ENCODE measurements around the gene CGB8.
A peak's percentile ranks its signal among the peaks of the same experiment; 100 is the strongest.
"Not testable (repeated sequence)": the region's sequence is repeated elsewhere in the genome, so short reads cannot be mapped to it uniquely, and the experiment has no call there.

CGB8 gene

DNA sequence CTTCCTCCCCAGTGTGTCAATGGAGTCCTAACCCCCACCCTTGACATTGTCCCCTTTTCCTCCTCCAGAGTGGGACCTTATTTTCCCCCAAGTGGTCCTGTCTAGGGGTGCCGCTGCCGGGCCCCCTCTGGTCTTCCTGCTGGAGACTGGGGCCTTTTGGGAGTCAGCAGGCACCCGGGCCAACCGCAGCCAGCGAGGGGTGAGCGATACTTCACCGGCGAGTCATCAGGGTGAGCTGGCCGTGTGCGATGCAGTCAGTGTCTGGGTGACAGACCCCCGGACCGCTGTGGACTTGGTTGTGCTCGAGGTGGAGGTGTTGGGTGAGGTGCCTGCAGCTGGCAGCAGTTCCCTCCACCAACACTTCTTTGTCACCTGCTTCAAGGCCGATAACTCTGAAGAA, 19.2 kb downstream of the CGB8 start:
- DNase-seq, result not testable (repeated sequence)

DNA sequence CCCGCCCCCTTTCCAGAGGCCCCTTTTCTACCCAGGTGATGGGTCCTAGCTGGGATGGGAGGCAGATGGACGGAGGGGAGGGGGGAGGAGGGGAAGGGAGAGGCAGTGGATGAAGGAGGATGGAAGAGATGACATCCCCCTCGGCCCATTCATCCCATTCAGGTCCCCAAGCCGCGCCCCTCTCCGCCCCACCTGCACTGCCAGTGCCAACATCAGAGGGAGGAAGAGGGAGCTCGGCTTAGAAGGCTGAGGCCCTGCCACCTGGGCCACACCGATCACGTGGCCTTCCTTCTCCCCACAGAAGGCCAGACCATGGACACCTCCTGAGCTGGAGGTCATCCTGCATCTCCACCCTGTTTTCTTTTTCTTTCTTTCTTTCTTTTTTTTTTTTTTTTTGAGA, 20.2 kb downstream of the CGB8 start:
- not testable (repeated sequence) for DNase-seq

DNA sequence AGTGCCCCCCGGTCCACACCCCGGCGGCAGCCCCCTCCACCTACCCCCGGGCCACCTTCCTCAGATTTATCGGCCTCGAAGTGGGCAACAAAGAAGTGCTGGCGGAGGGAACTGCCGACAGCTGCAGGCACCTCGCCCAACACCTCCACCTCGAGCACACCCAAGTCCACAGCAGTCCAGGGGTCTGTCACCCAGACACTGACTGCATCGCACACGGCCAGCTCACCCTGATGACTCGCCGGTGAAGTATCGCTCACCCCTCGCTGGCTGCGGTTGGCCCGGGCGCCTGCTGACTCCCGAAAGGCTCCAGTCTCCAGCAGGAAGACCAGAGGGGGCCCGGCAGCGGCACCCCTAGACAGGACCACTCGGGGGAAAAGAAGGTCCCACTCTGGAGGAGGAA, 23.3 kb downstream of the CGB8 start:
- not testable (repeated sequence) for DNase-seq

DNA sequence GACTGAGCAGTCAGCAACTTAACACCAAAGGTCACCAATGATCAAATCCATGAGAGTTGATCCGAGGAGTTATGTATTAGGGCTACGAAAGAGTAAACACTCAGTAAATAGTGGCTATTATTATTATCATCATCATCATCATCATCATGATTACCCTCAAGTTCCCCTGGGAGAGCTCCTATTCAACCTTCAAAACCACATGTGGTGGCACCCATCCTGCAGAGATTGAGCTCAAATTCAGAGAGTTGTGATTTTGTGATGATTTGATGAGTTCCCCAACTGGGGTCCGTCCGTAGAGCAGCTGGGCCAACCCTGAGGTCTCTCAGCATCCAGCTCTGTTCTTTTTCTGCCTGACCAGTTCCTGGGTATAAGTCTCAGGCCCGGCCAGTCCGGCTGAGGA, 23.8 kb downstream of the CGB8 start:
- not testable (repeated sequence) for DNase-seq

DNA sequence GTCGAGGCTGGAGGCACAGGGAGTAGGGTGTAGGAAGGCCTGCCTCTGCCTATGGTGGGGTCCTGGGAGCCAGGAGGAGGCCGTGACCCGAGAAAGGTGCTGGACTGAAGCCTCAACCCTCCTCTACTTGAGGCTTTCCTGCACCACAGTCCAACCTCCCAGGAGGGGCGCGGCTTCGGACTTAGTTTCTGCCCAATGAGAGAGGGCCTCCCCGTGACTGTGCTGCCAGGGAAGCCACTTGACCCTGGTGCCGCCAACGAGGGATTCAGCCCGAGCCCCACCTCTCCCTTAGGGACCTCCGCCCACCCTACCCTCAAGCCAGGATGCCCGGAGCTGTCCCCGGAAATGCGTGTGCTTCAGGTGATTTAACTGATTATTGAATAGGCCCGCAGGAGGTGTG, 24.7 kb downstream of the CGB8 start, which contains the start of gene CGB3:
TSS of gene CGB3 (minus strand) at position 101 of the 400 bp plus-strand sequence. CDS start 362 bp downstream, outside the sequence.
- DNase-seq, result not testable (repeated sequence)

DNA sequence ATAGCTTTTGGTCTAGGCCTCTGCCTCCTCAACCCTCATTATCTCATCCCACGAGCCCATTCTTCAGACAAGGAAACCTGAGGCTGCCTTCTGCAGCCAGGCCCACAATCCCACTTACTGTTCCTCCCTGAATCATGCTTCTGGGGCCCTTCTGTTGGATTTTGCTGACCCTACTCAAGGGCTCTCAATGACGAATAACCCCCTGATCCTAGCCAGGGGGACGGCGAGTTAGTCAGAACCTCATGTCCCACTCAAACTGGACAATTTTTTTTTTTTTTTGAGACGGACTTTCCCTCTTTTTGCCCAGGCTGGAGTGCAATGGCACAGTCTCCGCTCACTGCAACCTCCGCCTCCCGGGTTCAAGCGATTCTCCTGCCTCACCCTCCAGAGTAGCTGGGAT, 26.8 kb downstream of the CGB8 start:
- DNase-seq, result no peak

- peak; percentile 56 for DNase-seq
Measured at GRCh38 chr19:49020931-49021895, 27.7 kb downstream of the CGB8 start.

DNA sequence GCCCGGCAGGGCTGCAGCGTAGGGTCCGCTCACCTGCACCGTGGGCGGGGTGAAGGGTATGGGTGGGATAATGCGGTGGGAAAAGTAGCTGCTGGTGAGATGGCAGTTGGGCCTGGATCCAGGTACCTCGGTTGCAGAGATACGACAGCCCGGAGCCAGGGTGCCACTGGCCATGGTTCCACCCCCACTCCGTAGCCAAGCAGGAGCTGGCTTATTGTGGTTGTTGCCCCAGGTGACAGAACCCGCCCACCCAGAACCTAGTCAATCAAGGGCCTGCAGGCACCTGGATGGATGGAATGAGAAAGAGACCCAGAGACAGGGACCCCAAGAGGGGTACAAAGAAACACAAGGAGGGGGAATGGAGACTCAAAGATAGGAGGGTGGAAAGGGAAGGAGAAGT, 28.6 kb downstream of the CGB8 start:
- no peak for DNase-seq

DNA sequence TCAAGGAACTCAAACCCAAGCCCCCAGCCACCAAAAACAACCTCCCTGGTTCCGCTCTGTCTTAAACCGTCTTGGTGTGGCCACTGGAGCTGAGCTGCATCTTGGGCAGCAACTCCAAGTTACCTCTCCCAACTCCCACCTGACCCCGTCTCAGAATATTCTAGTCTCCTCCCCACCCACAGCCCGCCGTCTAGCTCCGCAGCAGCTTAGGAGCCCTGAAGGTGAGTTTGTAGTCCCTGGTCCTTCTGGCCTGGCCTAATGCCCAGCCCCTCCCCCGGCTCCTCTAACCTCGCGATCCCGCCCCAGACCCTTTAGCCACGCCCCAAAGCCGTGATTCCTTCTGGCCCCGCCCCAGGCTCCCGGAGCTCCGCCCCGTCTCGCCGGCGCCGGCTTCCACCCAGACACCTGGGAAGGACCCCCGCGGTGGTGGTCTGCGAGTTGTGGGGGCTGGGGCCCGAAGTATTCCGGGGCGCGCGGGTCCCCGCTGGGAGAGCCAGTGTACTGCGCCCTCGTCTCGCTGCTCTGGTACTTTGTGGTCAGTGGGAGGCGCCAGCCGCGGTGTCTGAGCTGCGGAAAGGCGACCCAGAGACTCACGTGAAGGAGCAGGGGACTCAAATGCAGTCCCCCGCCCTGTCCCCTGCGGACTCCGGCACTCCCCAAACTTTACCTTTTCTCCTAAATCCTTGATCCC, 29.5 kb downstream of the CGB8 start:
- peak; percentile 52 for DNase-seq

DNA sequence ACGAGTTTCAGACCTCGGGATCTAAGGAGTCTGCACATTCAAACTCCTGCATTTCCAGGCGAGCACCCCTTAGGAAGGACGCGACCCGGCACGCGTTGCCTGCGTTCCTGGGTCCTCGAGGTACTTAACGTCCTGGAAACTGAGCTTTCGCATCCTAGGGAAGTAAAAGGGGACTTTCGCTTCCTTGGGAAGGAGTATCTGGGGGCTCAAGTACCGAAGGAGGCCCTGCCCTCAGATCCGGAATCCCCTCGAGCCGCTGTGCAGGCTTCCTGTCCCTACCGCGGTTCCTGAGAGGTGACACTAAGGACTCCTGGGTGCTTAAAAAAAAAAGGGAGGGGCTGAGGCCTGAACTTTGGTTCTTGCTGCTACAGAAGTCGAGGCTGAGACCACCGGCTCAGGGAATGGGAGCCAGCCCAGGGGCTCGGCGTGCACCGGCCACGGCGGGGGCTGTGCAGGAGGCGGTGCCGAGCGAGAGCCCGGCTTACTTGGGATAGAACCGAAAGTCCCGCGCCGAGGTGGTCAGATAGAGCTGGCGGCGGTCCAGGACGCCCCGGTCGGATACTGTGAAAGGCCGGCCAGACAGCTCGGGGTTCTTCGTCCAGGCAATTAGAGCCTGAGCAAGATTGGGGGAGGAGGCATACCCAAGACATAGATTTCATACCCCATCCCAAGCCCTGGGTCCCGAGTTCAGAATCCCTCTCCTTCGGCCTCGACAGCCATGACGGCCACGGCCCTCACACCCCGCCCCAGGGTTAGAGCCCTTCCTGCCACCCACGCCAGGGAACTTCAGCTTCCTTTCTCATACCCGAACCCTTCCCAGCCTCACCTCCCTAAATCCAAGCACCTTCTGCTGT, 30.3 kb downstream of the CGB8 start:
- not testable (repeated sequence) for DNase-seq

DNA sequence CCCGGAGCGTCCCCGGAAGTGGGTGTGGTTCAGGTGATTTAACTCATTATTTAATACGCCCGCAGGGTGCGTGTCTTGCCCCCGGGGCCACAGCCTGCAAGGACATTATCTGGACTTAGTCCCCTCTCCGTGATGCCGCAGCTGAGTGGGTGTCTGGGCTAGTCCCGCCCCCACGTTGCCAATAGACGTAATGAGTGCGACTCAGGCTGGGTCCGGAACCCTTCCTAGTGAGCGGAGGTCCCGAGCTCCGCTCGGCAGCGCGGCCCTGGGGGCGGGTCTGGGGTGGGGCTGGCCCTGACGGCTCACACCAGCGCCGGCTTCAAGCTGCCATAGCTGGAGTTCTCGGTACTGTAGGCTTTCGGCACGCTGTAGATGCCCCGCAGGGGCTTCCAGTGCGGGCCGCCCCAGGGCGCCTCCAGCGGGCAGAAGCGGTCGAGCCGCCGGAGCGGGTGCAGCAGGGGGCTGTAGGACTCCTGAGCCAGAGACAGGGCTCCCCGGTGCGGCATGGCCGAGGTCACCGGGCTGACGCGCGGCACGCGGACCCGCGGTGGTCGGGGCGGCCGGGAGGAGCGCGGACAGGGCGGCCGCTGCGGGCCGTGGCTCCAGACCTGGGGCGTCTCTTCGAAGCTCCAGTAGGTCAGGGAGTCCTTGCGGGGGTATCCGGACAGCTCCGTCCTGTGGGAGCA, 31.1 kb downstream of the CGB8 start:
- DNase-seq, result peak; percentile 44

DNA sequence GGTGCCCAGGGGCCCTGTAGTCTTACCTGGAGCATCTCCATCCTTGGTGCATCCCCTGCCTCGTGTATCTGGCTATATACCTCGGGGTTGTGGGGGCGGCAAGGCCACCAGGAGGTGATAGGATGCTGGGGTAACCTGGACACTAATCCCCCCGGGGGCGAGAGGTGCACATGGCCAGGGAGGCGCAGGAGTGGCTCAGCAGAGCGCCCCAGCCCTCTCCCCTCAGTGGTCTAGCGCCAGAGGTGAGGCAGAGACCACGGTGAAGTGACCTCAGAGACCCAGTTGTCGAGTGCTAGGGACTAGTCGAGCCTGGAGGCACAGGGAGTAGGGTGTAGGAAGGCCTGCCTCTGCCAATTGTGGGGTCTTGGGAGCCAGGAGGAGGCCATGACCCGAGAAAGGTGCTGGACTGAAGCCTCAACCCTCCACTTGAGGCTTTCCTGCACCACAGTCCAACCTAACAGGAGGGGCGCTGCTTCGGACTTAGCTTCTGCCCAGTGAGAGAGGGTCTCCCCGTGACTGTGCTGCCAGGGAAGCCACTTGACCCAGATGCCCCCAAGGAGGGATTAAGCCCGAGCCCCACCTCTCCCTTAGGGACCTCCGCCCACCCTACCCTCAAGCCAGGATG, 31.8 kb downstream of the CGB8 start, which contains the start of gene LHB:
TSS of gene LHB (minus strand) at position 51 of the 625 bp plus-strand sequence. CDS start at position 41, 10 bp downstream.
- DNase-seq, result no peak

GRCh38 chr19:49016067-49016839, 32.7 kb downstream of the CGB8 start:
- no peak for DNase-seq

DNA sequence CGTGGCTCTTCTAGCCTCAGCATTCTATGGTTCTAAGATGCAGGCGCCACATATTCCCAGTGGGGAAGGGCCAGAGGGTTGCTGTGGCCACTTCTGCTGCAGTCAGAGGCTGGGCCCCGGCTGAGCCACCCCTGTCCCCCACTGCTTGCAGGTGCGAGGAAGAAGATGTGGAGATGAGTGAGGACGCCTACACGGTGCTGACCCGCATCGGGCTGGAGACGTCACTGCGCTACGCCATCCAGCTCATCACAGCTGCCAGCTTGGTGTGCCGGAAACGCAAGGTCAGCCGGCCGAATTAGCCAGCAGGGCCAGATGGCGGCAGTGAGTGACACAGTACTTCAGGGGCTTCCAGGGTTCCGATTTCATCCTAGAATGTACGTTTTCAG, 34.0 kb downstream of the CGB8 start:
- no peak for DNase-seq

GRCh38 chr19:49014123-49014869, 34.6 kb downstream of the CGB8 start:
- no peak for DNase-seq

GRCh38 chr19:49011194-49011593, 37.7 kb downstream of the CGB8 start:
- no peak for DNase-seq

GRCh38 chr19:49010453-49010852, 38.5 kb downstream of the CGB8 start:
- DNase-seq, result no peak

DNA sequence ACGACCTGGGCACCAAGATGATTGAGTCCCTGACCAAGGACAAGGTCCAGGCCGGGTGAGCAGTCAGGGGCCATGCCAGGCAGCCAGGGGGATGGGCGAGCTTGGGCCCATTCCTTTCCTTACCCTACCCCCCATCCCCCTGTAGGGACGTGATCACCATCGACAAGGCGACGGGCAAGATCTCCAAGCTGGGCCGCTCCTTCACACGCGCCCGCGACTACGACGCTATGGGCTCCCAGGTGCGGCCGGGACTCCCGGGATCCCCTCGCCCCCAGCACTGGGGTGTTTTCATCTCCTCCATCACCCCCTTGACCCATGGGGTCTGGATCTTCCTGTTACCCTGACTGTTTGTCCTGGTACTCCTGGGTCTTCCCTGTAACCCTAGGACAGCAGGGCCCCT, 39.1 kb downstream of the CGB8 start:
- DNase-seq, result no peak

DNA sequence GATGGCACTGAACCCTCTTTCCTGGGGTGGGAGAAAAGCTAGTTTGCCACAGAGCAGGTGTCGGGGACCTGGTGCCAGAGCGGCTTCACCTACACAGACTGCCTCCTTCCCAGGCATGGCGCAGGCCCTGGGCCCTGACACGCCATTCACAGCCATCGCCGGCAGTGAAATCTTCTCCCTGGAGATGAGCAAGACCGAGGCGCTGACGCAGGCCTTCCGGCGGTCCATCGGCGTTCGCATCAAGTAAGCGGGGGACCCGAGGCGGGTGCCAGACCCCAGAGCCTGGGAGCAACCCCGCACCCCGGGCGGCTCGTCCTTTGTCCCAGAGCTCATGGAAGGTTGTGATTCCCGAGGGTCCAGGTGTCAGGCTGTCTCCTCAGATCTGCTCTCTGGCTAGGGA, 42.0 kb downstream of the CGB8 start:
- DNase-seq, result no peak

GRCh38 chr19:49004964-49005614, 43.8 kb downstream of the CGB8 start:
- no peak for DNase-seq
